Measurements from ENCODE around the gene DOCK2.

DNA sequence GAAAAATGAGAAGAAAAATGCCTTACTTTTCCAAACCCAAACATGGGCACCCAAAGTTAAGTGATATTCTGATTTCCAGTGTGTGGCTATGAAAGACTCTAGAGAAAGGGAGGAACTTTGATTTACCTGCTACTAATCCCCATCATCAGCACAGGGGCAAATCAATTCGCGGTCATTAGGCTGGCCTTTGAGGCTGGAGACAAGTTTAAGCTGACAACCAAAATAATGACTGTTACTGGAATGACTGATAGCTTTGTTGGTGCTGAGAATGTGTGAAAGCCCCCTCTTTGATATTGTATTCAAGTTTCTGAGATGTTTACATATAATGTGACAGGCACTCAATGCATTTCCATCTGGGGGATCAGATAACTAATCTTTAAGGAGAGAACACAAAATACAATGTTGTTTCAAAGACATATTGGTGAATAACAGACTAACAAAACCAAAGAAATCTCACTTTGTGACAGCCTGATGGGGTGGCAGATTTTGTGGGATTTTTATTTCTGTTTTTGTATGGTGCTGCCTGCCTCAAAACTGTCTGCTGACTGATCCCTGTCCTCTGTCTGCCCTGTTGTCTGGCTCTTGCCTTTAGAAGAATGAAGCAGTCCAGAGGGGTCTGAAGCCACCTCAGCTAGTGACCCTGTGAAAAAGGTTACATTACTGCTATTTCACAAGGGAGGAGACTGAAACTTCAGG, 355.9 kb downstream of the DOCK2 start:
- TF ChIP-seq, protein P1, sequence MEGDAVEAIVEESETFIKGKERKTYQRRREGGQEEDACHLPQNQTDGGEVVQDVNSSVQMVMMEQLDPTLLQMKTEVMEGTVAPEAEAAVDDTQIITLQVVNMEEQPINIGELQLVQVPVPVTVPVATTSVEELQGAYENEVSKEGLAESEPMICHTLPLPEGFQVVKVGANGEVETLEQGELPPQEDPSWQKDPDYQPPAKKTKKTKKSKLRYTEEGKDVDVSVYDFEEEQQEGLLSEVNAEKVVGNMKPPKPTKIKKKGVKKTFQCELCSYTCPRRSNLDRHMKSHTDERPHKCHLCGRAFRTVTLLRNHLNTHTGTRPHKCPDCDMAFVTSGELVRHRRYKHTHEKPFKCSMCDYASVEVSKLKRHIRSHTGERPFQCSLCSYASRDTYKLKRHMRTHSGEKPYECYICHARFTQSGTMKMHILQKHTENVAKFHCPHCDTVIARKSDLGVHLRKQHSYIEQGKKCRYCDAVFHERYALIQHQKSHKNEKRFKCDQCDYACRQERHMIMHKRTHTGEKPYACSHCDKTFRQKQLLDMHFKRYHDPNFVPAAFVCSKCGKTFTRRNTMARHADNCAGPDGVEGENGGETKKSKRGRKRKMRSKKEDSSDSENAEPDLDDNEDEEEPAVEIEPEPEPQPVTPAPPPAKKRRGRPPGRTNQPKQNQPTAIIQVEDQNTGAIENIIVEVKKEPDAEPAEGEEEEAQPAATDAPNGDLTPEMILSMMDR (IDR thresholded peaks at IDR 0.05; ENCODE audit: low read length), result no peak
- TF ChIP-seq EZH2 (optimal IDR thresholded peaks at IDR 0.05; ENCODE audit: low read depth, low read length) (no peak), EZH2phosphoT487 (IDR thresholded peaks at IDR 0.05; ENCODE audit: low read length) (no peak)

Measured in MM.1S (cell line).